ENCODE measurements around the gene HIGD2A.
A peak's percentile ranks its signal among the peaks of the same experiment; 100 is the strongest.

HIGD2A gene, protein sequence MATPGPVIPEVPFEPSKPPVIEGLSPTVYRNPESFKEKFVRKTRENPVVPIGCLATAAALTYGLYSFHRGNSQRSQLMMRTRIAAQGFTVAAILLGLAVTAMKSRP

DNA sequence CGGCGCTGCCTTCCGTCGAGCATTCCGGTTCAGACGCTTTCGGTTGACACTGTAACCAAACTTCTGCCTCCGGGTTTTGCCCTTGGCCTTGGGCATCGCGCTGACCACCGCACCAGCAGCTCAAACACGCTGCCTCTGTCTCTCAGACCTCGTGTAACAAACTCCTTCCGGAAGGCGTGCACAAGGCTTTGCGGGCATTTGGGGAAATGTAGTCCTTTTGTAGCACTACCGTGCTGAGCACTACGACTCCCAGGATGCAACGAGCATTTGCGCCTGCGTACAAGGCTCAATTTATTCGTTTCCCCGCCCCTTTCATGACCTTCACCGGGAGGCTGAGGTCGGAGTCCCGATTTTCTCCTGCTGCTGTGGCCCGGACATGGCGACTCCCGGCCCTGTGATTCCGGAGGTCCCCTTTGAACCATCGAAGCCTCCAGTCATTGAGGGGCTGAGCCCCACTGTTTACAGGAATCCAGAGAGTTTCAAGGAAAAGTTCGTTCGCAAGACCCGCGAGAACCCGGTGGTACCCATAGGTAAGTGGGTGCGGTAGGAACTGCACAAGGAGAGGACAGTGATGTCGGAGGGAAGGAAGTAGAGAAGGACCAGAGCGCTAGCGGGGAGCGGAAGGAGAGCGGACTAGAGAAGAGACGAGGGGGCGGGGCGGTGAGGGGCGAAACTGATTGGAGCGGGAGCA, at the start of gene HIGD2A, which contains the start of gene NOP16:
HIGD2A (plus strand) TSS at position 308 of the 691 bp plus-strand sequence; CDS start at position 377, 69 bp downstream.
NOP16 (minus strand) TSS at position 155 of the 691 bp plus-strand sequence; CDS start at position 96, 59 bp downstream.
- Histone ChIP-seq H3K36me3 (ENCODE audit: control insufficient read depth, insufficient read depth, low read length) (peaks cover 38% of the 10 kb centered on the region), H3K4me3 (ENCODE audit: low read depth, low read length) (peak within 1 kb of the TSS; percentile 87), H3K9ac (ENCODE audit: low read length) (peak within 1 kb of the TSS; percentile 97), H3K4me1 (ENCODE audit: control insufficient read depth, insufficient read depth, low read length) (peaks cover 5% of the 10 kb centered on the region; the same call in 1 of the 2 replicates), H3K27ac (ENCODE audit: low read depth, low read length) (peak within 1 kb of the TSS; percentile 97), H3K27me3 (ENCODE audit: control insufficient read depth, insufficient read depth, low read length) (no peaks in the 10 kb centered on the region), H3K9me3 (ENCODE audit: control insufficient read depth, insufficient read depth, low read depth, low read length) (no peaks in the 10 kb centered on the region)

DNA sequence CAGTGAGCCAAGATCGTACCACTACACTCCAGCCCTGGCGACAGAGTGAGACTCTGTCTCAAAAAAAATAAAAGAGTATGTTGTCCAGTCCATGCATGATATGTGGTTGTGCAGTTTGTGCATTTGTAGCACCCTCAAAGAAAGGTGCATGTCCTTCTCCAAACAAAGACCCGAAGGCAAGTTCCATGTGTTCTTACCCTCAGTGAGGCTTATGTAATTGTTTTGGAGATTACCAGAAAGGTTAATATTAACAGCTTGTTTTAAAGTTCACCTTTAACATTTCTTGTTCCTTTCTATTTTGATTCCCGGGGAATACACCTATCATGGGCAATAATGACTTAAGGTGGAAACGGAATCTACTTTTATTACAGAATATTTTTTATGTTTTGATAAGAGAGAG, 49.2 kb upstream of the HIGD2A start:
- H3K36me3 ChIP-seq (ENCODE audit: control insufficient read depth, insufficient read depth, low read length) = peaks cover 4% of the 10 kb centered on the region; the same call in 1 of the 2 replicates
- no peak overlapping the region for H3K4me3 ChIP-seq (ENCODE audit: low read depth, low read length)
- H3K27ac ChIP-seq (ENCODE audit: low read depth, low read length) = no peak overlapping the region
- no peaks in the 10 kb centered on the region for H3K4me1 ChIP-seq (ENCODE audit: control insufficient read depth, insufficient read depth, low read length)
- H3K27me3 ChIP-seq (ENCODE audit: control insufficient read depth, insufficient read depth, low read length) = no peaks in the 10 kb centered on the region
- H3K9me3 ChIP-seq (ENCODE audit: control insufficient read depth, insufficient read depth, low read depth, low read length) = no peaks in the 10 kb centered on the region
- no peak overlapping the region for H3K9ac ChIP-seq (ENCODE audit: low read length)

DNA sequence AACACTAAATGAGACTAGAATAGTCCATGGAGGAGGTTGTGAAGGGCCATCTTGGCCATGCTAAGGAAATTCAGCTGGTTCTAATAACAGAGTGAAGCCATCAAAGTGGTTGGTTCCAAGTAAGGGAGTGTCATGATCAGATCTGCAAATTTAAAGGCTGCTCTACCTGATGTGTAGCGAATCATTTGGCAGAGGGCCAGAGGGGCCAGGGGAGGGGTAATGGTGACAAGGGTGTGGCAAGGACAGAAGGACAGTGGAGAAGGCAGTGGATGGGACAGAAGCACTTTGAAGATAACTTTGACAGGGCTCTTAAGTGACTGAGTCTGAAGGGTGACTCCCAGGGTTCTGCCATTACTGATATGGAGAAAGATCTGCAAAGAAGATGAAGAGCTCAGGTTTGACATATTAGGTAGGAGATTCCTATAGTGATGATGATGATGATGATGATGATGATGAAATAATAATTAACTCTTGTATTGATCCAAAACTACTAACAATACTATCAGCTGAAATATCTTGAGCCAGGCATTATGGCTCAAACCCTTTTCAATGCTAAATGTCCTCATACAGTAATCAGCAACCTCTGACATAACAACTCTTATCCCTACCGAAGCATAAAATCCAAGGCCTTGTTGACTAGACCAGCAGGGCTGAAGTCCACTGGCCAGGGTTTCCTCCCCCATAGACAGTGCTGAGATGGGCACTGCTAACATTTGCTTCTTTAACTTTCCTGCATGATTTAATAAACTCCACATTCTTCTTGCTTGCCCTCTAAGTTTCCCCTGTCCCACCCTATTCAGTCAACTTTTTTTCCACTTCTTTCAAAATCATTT, 47.0 kb upstream of the HIGD2A start:
- no peaks in the 10 kb centered on the region for H3K9me3 ChIP-seq (ENCODE audit: control insufficient read depth, insufficient read depth, low read depth, low read length)
- H3K36me3 ChIP-seq (ENCODE audit: control insufficient read depth, insufficient read depth, low read length) = peaks cover 25% of the 10 kb centered on the region
- no peak overlapping the region for H3K27ac ChIP-seq (ENCODE audit: low read depth, low read length)
- H3K9ac ChIP-seq (ENCODE audit: low read length) = no peak overlapping the region
- H3K27me3 ChIP-seq (ENCODE audit: control insufficient read depth, insufficient read depth, low read length) = no peaks in the 10 kb centered on the region
- H3K4me3 ChIP-seq (ENCODE audit: low read depth, low read length) = no peak overlapping the region
- no peaks in the 10 kb centered on the region for H3K4me1 ChIP-seq (ENCODE audit: control insufficient read depth, insufficient read depth, low read length)

DNA sequence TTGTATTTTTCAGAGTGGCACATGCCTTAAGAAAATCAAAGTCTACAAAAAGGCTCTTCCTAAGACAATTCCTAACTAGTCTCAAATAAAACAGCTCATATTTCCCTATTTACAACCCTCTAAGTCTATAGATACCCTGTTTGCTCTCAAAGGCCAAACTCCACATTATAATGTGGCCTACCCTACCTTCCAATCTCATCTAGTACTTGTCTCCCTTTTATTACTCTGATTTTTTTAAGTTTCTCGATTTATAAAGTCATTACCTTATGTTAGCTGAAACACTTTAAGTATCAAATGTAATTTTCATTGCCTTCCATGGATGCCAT, 46.4 kb upstream of the HIGD2A start:
- no peaks in the 10 kb centered on the region for H3K9me3 ChIP-seq (ENCODE audit: control insufficient read depth, insufficient read depth, low read depth, low read length)
- no peaks in the 10 kb centered on the region for H3K27me3 ChIP-seq (ENCODE audit: control insufficient read depth, insufficient read depth, low read length)
- no peak overlapping the region for H3K4me3 ChIP-seq (ENCODE audit: low read depth, low read length)
- H3K36me3 ChIP-seq (ENCODE audit: control insufficient read depth, insufficient read depth, low read length) = peaks cover 31% of the 10 kb centered on the region
- no peak overlapping the region for H3K27ac ChIP-seq (ENCODE audit: low read depth, low read length)
- no peak overlapping the region for H3K9ac ChIP-seq (ENCODE audit: low read length)
- no peaks in the 10 kb centered on the region for H3K4me1 ChIP-seq (ENCODE audit: control insufficient read depth, insufficient read depth, low read length)

DNA sequence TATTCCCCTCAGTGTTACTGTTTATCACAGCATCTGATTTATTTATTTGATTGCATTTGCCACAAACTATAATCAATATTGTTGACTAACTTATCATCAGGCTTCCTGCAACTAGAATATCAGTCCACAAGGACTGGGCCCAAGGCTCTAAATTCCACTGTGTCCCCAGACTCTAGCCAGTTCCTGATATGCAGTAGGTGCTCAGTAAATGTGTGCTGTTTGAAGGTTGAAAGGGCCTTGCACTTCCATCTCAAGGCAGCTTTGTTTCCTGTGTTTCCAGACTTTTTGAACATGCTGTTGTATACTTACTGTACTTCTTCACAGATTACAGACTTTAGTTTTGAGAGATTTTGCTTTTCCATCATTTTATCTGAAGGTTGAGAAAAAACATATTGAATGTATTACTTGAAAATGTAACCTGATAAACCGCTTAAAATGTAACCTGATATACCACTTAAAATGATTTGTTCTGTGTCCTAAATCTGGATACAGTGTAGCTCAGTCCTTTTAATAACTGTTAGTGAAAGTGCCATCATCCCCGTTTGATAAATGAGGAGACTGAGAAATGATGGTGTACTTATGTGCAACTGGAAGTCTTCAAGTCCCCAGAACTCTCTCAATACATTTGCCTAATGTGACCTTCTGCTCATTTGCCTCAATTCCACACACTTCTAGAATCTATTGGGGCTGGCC, 45.6 kb upstream of the HIGD2A start:
- no peaks in the 10 kb centered on the region for H3K4me1 ChIP-seq (ENCODE audit: control insufficient read depth, insufficient read depth, low read length)
- H3K27me3 ChIP-seq (ENCODE audit: control insufficient read depth, insufficient read depth, low read length) = no peaks in the 10 kb centered on the region
- no peak overlapping the region for H3K9ac ChIP-seq (ENCODE audit: low read length)
- H3K4me3 ChIP-seq (ENCODE audit: low read depth, low read length) = no peak overlapping the region
- no peak overlapping the region for H3K27ac ChIP-seq (ENCODE audit: low read depth, low read length)
- H3K36me3 ChIP-seq (ENCODE audit: control insufficient read depth, insufficient read depth, low read length) = peaks cover 38% of the 10 kb centered on the region
- H3K9me3 ChIP-seq (ENCODE audit: control insufficient read depth, insufficient read depth, low read depth, low read length) = no peaks in the 10 kb centered on the region

DNA sequence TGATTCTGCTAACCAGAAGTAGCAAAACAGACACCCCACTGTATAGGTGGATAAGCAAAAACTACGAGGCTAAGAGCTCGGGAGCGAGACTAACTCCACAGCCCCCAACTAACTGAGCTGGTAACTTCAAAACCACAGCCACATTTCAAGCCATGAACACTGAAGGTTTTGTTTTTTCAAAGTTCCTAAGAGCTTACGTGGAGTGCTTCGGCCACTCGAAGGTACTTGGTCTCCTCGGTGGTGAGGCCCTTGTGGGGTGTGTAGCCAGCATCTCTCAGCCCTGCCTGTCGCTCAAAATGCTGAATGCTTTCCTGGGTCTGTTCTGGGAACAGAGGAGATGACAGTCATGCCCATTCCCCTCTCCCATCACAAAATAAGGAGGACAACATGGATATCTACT, 38.1 kb upstream of the HIGD2A start:
- no peaks in the 10 kb centered on the region for H3K4me1 ChIP-seq (ENCODE audit: control insufficient read depth, insufficient read depth, low read length)
- H3K4me3 ChIP-seq (ENCODE audit: low read depth, low read length) = no peak overlapping the region
- no peaks in the 10 kb centered on the region for H3K27me3 ChIP-seq (ENCODE audit: control insufficient read depth, insufficient read depth, low read length)
- H3K9me3 ChIP-seq (ENCODE audit: control insufficient read depth, insufficient read depth, low read depth, low read length) = no peaks in the 10 kb centered on the region
- no peak overlapping the region for H3K27ac ChIP-seq (ENCODE audit: low read depth, low read length)
- peaks cover 95% of the 10 kb centered on the region for H3K36me3 ChIP-seq (ENCODE audit: control insufficient read depth, insufficient read depth, low read length)
- no peak overlapping the region for H3K9ac ChIP-seq (ENCODE audit: low read length)

DNA sequence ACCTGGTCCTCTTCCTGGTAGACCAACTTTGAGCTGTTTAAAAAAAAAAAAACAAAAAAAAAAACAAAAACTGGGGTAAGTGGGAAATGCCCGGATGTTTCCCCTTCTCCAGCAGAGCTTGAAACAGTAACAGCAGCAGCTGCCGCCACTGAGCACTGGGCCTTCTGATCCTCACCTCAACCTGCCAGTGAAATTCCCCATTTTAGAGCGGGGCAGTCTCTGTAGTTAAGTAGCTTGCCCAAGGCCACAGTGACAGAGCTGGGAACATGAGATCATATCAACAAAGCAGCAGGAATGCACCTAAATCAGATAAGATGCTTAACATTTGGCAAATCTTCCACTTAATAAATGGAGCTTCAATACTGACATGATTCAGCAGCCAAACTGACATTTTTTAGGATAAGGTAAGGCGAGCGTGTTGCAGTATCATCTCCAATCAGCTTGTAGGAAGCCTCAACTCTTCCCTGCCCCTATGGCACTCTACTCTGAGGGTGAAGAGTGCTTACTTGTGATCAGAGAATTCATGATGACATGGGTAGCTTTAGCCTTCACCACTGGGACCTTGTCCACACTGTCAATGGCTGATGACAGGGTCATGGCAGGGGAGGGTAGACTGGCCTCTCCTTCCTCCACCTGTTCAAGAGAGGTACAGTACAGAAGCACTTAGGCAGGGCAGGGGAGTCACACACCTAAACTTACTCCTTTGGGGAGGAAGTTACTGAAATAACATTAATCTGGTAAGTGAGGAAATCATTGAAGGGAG, 36.3 kb upstream of the HIGD2A start:
- peaks cover 91% of the 10 kb centered on the region for H3K36me3 ChIP-seq (ENCODE audit: control insufficient read depth, insufficient read depth, low read length)
- H3K9me3 ChIP-seq (ENCODE audit: control insufficient read depth, insufficient read depth, low read depth, low read length) = no peaks in the 10 kb centered on the region
- H3K4me1 ChIP-seq (ENCODE audit: control insufficient read depth, insufficient read depth, low read length) = no peaks in the 10 kb centered on the region
- no peaks in the 10 kb centered on the region for H3K27me3 ChIP-seq (ENCODE audit: control insufficient read depth, insufficient read depth, low read length)
- no peak overlapping the region for H3K27ac ChIP-seq (ENCODE audit: low read depth, low read length)
- no peak overlapping the region for H3K9ac ChIP-seq (ENCODE audit: low read length)
- no peak overlapping the region for H3K4me3 ChIP-seq (ENCODE audit: low read depth, low read length)

DNA sequence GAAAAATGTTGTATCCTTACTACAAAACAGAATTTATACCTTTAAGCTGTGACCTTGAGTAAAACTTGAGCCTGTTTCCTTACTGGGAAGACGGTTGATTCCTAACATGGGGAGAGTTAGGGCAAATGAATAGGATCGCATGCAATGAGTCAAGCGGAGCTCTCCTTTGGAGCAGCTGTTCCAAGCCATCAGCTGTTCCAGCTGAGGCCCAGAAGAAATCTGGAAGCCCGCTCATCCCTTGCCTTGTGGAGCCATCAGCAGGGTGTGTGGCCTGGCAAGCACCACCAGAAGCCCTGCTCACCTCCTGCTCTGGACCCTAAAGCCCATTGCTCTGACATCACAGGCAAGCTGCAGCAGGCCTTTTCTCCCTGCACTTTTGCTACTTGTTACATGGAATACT, 35.0 kb upstream of the HIGD2A start:
- no peaks in the 10 kb centered on the region for H3K9me3 ChIP-seq (ENCODE audit: control insufficient read depth, insufficient read depth, low read depth, low read length)
- no peak overlapping the region for H3K4me3 ChIP-seq (ENCODE audit: low read depth, low read length)
- no peaks in the 10 kb centered on the region for H3K27me3 ChIP-seq (ENCODE audit: control insufficient read depth, insufficient read depth, low read length)
- H3K9ac ChIP-seq (ENCODE audit: low read length) = no peak overlapping the region
- H3K36me3 ChIP-seq (ENCODE audit: control insufficient read depth, insufficient read depth, low read length) = peaks cover 88% of the 10 kb centered on the region
- no peak overlapping the region for H3K27ac ChIP-seq (ENCODE audit: low read depth, low read length)
- no peaks in the 10 kb centered on the region for H3K4me1 ChIP-seq (ENCODE audit: control insufficient read depth, insufficient read depth, low read length)

DNA sequence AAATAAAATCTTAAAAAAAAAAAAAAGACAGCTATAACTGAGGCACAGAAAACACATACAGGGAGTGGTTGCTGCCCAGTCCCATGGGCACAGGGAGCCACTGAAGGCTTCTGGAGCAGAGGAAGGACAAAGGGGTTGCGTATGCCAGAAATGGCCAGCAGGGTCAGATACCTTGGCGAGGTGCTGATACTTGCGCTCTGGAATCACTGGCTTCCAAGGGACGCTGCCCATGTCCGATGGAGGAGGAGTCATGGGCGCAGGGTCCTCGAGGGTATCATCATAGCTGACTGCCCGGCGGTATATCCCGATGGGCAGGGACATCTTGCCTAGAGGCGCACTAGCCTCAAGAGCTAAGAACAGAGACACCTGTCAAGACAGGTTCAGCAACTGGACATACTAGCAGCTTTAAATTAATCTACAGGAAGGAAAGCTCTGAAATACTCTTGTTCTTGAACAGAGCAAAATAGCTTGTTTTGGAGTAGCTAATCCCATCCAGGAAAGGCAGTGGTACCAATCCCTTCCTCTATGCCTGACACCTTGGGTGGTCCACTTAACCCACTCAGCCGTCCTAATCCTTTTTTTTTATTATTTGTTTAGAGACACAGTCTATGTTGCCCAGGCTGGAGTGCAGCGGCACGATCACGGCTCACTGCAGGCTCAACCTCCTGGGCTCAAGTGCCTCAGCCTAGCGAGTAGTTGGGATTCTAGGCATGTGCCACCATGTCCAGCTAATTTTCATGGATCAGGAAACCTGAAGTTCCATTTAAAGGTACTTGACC, 33.0 kb upstream of the HIGD2A start:
- Histone ChIP-seq H3K4me1 (ENCODE audit: control insufficient read depth, insufficient read depth, low read length) (no peaks in the 10 kb centered on the region), H3K27me3 (ENCODE audit: control insufficient read depth, insufficient read depth, low read length) (no peaks in the 10 kb centered on the region), H3K36me3 (ENCODE audit: control insufficient read depth, insufficient read depth, low read length) (peaks cover 74% of the 10 kb centered on the region), H3K9me3 (ENCODE audit: control insufficient read depth, insufficient read depth, low read depth, low read length) (no peaks in the 10 kb centered on the region), H3K9ac (ENCODE audit: low read length) (no peak overlapping the region), H3K4me3 (ENCODE audit: low read depth, low read length) (no peak overlapping the region), H3K27ac (ENCODE audit: low read depth, low read length) (no peak overlapping the region)

DNA sequence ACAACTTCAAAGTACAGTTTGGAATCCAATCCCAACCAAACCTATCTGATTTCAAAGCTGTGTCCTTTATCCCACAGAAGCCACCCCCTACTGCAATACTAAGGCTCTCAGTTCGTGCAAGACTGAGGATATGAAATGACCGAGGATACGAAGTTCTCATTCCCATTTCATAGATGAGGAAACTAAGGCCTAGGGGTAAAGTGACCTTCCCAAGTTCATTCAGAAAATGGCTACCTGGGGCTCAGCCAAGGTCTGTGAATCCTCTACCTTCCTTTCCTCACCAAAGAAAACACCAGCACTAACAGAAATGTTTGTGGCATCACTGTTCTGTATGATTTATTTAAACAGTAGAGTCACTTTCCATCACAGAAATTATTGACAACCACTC, 32.4 kb upstream of the HIGD2A start:
- Histone ChIP-seq H3K9ac (ENCODE audit: low read length) (no peak overlapping the region), H3K27ac (ENCODE audit: low read depth, low read length) (no peak overlapping the region), H3K9me3 (ENCODE audit: control insufficient read depth, insufficient read depth, low read depth, low read length) (no peaks in the 10 kb centered on the region), H3K36me3 (ENCODE audit: control insufficient read depth, insufficient read depth, low read length) (peaks cover 69% of the 10 kb centered on the region), H3K4me3 (ENCODE audit: low read depth, low read length) (no peak overlapping the region), H3K4me1 (ENCODE audit: control insufficient read depth, insufficient read depth, low read length) (no peaks in the 10 kb centered on the region), H3K27me3 (ENCODE audit: control insufficient read depth, insufficient read depth, low read length) (no peaks in the 10 kb centered on the region)
